GM21825 (cell line): ENCODE data around the gene DNM1.
"Not testable (repeated sequence)": the region's sequence is repeated elsewhere in the genome, so short reads cannot be mapped to it uniquely, and the experiment has no call there.

Source experiments
- ATAC-seq: cut with Tn5 transposase; IDR thresholded peaks from one replicate; pipeline ENCODE4 v1.9.1; 2021; ENCODE audit warnings: mild to moderate bottlenecking, moderate library complexity; ENCODE audit not compliant: unreplicated experiment

DNM1 gene

DNA sequence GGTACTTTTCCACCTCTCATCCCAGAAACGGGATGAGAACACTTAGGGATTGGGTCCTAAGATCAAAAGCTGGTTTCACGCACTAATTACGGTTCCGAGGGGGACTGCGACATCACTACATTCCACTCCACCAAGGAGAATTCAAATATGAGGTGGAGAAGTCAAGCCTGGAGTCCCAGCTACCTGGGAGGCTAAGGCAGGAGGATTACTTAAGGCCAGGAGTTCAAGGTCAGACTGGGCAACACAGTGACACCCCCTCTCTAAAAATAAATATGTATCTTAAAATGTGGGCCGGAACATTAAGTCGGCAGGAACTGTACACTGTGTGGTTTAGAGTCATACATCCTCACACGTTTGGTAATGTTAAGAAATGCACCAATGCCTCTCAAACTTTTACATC lies 71.1 kb downstream of the DNM1 start:
- ATAC-seq, result no peak

DNA sequence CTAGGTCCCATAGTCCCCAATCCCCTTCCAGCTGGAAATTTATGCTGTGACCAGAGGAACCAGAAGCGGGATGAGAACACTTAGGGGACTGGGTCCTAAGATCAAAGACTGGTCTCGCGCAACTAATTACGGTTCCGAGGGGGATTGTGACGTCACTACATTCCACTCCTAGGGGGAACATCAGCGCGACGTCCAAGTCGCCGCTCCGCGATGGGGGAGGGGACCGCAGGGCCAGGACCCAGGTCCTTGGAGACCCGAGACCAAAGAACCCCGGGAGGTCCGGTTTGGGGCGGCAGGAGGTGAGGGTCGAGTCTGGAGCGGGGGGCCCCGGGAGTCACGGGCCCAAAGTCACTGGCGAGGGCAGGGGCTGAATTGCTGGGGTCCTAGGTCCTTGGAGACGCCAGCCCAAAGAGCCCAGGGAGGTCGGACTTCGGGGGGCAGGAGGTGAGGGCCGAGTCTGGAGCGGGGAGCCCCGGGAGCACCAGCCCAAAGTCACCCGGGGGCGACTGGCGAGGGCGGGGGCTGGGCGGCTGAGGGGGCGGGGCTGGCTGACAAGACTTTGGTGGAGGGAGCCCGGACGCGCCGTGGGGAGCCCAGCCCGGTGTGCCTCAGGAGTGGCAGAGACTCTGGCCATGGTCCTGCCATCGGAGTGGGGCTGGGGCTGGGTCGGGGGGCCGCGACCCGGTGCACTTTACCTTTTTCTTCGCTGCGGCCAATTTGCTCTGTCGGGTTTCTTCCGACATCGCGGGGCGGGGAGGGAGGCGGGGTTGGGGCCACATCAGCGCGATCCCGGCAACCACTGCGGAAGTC lies 72.2 kb downstream of the DNM1 start, which contains the start of gene GOLGA2:
TSS of gene GOLGA2 (minus strand) at position 810 of the 810 bp plus-strand sequence. CDS start at position 779, 31 bp downstream.
- peak; percentile 44 for ATAC-seq

DNA sequence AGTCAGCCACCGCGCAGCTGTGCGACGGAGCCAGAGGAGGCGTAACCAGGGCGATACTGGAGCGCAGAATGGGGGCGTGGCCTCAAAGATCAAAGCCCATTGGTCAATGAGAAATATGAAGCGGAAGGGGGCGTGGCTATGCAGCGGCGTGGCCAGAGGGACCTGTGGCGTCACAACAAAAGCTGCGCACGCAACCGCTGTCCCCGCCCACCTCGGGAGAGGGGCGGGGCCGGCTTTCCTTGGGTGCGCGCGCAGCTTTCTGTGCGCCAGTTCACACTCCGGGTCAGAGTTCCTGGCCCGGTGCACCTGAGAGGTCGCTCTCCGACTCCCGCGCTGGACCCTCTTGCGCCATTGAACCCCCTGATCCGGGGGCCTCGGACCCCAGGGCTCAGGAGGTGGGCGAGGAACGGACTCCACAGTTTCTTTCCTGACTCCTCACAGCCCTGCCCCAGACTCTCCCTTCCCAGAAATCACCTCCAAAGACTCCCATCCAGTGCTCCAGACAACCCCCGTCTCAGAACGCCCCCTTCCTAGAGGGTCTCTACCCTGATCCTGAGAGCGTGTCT lies 72.9 kb downstream of the DNM1 start, which contains the start of gene SWI5:
TSS of gene SWI5 (plus strand) at position 269 of the 566 bp plus-strand sequence.
- ATAC-seq, result peak; percentile 93

DNA sequence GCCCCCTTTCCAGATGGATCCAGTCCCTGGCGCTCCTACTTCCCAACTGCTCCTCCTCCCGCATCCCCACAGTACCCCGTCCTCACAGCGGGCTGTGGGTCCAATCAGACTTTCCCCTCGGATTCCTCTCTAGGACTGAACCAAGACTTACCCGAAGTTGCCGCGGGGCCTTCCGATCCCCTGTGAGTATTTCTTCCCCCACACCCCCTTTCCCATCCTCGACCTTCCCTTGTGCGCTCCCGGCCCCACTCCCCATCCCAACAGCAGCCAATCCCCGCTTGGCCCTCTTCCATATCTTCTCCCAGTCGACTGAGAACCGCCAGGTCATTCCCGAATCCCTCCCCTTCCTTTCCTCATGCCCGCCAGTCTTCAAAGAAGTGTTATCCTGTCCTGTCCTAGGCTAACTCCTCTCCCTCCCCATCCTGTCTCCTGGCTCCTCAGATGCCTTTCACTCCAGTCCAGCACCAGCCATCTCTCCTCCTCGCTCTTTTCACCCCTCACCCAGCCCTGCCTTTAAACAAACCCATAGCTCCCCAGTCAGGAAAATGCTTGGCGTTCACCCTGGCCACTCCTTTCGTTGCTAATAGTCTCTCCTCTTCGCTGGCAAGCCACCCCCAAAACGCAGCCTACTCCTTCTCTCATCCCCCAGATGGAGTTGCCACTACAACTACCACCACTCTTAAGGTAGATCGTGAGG lies 73.5 kb downstream of the DNM1 start:
- no peak for ATAC-seq

DNA sequence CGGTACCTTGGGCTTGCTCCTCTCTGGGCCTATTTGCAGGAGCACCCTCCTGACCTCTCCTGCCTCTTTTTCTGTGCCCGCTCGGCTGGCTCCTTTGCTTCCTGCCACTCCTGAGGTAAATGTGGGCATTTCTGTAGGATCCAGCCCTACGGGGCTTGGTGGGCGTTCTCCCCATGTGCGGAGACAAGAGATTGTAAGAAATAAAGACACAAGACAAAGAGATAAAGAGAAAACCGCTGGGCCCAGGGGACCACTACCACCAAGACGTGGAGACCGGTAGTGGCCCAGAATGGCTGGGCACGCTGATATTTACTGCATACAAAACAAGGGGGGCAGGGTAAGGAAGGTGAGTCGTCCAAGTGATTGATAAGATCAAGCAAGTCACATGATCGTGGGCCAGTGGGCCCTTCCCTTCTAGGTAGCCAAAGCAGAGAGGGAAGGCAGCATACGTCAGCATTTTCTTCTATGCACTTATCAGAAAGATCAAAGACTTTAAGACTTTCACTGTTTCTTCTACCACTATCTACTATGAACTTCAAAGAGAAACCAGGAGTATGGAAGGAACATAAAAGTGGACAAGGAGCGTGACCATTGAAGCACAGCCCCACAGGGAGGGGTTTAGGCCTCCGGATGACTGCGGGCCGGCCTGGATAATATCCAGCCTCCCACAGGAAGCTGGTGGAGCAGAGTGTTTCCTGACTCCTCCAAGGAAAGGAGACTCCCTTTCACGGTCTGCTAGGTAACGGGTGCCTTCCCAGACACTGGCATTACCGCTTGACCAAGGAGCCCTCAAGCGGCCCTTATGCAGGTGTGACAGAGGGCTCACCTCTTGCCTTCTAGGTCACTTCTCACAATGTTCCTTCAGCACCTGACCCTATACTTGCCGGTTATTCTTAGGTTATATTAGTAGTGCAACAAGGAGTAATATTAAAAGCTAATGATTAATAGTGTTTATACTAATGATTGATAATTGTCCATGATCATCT lies 76.2 kb downstream of the DNM1 start:
- not testable (repeated sequence) for ATAC-seq

DNA sequence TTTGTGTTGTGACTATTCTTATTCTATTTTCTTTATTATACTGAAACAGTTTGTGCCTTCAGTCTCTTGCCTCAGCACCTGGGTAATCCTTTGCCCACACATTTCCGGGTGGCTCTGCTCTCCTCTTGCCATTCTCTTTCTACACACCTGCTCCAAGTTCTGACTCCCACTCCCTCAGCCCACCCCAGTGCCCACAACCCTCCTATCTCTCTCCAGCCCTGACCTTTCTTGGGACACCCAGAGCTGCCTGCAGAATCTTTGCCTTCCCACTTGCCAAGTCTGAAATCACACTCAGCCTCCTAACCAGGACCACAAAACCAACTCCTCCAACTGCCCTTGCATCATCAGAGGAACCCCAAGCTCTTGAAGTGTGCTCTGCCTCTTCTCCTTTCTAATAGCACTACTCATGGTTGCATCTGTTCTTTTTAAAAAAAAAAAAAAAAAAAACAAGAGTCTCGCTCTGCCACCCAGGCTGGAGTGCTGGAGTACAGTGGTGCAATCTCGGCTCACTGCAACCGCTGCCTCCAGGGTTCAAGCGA lies 77.0 kb downstream of the DNM1 start:
- no peak for ATAC-seq

DNA sequence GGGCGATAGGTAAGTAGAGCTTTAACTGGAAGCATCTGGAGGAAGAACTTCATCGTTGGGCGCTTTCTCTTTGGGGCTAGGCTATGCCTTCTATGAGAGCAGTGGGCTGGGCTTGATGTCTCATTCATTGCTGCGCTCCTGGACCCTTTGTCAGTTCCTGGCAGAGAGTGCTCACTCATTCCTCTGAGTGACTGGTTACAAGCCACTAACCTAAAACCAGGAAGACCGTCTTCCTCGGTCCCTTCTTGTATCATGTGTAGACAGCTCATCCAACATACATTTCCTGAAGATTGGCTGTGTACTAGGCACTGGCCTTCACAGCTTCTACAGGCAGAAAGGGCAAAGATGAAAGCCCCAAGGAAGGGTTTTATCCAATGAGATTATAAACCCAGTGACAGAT lies 79.3 kb downstream of the DNM1 start:
- no peak for ATAC-seq

DNA sequence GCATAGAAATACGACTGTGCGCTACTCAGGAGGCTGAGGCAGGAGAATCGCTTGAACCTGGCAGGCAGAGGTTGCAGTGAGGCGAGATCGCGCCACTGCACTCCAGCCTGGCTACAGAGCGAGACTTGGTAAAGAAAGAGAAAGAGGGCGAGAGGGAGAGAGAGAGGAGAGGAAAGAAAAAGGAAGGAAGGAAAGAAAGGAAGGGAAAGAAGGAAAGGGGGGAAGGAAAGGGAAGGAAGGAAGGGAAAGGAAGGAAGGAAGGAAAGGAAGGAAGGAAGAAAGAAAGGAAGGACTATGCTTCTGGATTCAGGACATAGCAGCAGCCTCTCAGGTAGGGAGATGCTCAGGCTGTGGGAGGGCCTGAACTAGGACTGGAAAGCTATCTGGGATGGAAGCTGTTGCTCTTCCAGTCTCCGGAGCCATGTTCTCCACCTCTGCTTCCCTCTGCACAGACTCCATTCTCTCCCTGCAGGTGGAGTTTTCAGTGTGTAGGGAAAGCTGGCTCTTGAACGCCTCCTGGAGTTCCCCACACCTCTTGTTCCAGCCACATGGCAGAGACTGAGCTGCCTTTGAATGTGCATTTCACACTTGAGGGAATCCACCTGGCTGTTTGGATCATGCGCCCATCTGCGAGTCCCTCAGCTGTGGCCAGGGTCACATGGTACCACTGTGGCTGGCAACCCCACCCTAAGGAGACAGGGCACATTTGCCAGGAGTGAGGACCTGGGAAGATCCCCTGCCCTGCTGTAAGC lies 82.0 kb downstream of the DNM1 start:
- ATAC-seq, result no peak

DNA sequence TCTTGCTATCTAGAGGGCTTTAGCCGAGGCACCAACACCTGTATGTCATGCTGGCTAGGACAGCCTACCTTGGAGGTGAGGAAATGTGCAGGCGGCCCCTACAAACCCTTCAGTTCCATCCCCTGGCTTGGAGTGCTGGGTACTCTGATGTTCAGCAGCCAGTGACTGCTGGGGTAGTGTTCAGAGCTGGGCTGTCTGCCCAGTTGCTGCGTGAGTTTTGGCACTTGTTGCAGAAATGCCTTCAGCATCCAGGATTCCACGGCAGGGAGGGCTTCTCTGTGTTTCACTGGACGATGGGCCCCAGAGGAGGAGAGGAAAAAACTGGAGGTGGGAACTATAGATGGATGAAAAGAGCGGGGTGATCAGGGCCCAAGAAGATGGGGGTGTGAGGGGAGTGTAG lies 83.3 kb downstream of the DNM1 start:
- ATAC-seq, result no peak

DNA sequence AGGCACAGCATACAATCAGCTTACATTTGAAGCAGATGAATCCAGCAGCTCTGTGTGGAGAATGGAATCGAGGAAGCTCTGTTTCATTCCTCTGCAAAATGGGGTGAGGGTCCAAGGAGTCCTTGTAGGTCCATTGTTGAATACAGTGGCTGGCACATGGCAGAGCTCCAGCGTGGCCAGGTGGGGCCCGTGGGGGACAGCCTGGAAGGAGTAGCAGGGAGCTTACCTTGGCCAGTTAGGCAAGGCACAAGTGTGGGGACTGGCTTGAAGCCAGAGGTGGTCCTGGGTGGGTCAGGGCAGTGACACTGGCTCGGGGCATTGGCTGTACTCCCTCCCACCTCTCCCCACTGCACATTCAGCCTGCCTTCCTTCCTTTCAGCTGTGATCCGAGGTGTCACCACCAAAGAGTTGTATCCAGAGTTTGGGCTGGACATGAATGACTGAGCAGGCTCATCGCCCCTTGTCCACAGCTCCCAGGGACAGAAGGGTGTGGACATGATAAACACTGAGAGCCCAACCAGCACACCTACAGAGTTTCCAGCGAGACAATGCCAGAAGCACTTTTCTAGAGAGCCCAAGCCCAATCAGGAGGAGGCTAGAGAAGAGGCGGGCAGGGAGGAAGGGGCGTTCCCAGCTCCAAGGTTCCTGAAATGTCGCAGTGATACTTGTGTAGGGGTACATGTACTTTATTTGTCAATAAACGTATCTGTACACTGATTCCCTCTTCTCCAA lies 85.3 kb downstream of the DNM1 start:
- no peak for ATAC-seq

DNA sequence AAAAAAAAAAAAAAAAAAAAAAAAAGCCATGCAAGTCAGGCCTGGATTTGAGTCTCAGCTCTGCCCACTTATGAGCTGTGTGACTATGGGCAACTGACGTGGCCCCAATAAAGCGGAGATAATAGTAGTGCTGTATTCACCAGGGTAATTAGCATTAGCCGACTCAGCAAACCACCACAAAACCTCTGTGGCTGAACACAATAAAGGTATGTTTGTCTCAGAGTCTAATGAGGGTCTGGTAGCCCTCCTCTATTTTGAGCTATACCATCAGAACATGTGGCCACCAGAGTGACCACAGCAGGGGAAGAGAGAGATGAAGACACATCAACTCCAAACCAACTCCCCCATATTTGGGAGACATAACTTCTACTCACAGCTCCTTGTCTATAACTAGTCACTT lies 88.8 kb downstream of the DNM1 start:
- ATAC-seq, result no peak

DNA sequence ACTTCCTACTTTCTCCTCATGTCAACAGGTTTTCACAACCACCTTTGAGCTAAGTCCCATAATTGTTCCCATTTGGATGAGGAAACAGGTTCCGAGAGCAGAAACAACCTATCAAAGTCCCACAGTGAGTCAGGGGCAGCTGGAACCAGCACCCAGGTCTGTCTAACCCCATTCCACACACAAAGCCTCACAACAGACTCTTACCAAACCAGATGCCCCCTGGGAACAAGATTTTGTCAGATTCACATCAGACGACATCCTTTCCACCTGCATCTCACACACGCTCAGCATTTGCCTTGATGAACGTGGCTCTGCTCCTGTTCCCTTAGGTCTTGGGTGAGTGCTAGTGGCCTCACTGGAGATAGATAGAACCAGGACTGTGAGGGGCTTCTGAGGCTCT lies 89.9 kb downstream of the DNM1 start:
- ATAC-seq, result no peak

DNA sequence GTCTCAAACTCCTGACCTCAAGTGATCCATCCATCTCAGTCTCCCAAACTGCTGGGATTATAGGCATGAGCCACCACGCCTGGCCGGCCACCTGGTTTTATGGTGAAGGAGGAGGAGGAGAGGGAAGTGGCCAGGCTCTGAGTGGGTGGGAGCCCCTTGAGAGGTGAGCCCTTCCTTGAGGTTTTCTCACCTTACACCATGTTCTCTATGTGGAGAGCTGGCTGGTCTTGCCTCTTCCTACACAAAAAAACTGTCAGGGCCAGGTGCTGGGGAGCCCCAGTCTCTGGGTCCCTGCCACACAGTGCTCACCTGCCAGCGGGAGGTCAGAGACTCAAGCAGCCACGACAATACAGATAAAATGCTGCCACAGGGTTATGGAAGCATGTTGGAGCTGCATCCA lies 91.0 kb downstream of the DNM1 start:
- no peak for ATAC-seq

DNA sequence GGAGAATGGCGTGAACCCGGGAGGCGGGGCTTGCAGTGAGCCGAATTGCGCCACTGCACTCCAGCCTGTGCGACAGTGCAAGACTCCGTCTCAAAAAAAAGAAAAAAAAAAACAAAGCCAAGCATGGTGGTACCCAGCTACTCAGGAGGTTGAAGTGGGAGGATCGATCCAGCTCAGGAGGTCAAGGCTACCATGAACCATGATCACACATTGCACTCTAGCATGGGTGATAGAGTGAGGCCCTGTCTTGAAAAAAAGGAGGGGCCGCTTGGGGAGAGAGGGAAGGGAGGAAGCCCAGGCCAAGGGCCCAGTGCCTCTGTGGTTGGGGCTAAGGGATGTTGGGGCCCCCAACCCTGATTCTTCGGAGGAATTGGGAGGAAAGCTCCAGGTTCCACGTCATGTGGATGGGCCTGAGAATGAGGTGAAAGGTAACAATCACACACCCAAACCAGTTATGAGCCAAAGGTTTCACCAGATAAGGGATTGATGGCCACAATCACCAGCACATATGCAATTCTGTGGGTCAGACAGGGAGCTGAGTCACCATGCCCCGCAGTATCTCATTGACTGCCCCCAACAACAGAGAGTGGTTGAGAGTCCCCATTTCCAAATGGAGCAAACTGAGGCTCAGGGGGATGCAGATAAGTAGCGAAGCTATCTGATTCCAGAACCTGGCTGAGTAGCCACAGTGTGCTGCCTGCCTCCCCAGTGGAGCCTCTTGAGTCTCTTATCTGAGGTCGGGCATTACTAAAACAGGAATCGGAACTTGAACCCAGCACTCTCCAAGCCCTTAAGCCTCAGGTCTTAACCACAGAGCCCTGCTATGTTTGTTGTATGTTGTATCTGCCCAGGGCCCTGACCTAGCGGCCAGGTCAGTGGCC lies 93.4 kb downstream of the DNM1 start:
- ATAC-seq, result no peak

DNA sequence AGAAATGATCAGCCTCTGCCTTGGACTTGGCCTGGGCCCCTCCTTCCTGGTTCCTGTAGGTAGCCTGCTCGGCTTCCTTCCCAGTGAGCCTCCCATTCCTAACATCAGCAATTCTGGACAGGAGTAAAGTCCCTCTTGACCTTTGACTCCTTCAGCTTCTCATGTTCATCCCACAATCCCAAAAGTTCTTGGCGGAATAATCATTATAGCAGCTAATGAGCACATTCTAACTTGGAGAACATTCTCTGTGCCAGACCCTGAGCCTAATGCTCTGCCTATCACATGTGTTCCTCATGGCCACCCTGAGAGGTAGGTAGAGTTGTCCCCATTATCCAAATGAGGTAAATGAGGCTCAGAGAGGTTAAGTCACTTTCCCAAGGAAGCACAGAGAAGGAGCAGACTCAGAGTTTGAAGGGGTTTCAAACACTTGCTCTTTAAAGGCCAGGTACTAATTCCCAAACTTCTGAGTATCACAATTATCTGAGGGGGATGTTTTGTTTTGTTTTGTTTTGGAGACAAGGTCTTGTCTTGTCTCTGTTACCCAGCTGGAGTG lies 94.1 kb downstream of the DNM1 start:
- ATAC-seq, result no peak

DNA sequence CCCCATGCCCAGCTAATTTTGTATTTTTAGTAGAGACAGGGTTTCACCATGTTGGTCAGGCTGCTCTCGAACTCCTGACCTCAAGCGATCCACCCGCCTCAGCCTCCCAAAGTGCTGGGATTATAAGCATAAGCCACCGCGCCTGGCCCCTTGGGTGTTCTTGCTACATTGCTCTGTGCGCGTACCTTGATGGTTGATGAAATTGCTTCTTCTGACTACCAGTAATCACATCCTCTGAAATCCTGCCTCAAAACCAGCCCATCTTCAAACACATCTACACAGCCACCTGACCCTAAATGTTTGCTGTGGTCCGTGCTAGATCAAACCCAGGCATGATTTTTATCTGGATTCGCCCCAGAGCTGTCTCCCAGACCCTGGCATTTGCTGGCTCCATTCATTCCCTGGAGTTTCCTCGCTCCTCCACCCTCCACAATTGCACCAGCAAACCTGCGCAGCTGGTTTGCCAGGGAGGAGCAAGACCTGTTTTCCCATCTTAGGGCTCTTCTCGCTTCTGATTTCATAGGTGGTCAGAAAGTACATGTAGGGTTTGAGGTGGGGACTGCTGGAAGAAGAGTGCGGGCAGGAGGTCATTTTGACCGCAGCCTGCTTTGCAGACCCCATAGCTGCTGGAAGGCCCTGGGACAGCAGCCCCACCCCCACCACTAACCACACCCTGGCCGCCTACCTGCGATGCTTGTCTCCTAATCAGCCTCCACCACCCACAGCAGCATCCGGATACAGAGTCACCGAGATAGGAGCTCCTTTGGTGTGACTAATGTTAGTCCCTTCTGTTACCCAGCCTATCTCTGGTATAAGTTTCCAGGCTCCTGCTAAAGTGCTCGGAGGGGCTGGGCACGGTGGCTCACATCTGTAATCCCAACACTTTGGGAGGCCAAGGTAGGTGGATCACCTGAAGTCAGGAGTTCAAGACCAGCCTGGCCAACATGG lies 95.6 kb downstream of the DNM1 start:
- ATAC-seq, result no peak
